Activated T-cell treated with anti-CD3 and anti-CD28 coated beads for 1 hour (primary cell): ENCODE results near the gene STAC.
"Not testable (repeated sequence)": the region's sequence is repeated elsewhere in the genome, so short reads cannot be mapped to it uniquely, and the experiment has no call there.

Experiments used
- DNase-seq: peaks from one replicate; pipeline ENCODE4 v3.0.0-alpha.2; 2020; ENCODE audit warnings: low read depth

STAC gene

GRCh38 chr3:36416599-36416998 is 36.3 kb downstream of the STAC start:
- no peak for DNase-seq

GRCh38 chr3:36417237-36417636 is 36.9 kb downstream of the STAC start:
- no peak for DNase-seq

DNA sequence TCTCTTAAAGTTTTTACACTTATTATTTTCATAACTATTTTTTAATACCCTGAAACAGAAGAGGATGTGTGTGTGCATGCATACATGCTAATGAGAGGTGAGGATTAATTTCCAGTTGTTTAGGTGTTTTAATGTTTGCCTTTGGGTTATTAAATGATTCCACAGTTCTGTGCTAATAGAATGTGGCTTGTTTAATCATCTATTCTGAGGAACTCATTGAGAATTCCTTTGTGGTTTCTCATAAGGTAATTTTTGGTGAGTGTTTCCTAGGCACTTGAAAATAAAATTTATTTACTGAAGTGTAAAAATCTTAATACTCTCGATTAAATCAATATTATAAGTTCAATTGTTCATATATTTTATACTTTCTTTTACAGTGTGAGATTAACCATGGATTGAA is 38.0 kb downstream of the STAC start:
- DNase-seq = no peak

- no peak for DNase-seq
Measured at GRCh38 chr3:36428445-36428844, 48.1 kb downstream of the STAC start.

DNA sequence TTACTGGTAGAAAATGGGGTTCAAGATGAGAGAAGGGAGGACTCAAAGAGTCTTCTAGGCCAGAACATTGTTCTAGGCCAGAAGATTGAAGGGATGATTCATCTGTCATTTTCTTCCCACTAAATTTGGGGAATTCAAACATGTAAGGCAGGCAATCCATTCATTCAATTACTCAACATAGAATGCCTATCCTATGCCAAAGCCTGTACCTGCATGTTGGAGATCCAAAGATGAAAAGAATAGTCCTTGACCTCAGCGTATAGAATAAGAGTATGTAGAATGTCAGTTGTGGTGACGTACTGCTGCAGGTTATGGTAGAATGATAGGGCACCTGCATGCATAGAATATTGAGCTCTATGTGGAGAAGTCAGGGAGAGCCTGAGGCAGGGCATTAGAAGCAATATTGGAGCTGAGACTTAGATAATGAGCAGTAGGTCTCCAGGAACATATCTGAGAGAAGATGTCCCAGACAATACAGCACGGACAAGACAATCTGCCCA is 49.7 kb downstream of the STAC start:
- DNase-seq = no peak

- DNase-seq = no peak
Measured at GRCh38 chr3:36433511-36433910, 53.2 kb downstream of the STAC start.

DNA sequence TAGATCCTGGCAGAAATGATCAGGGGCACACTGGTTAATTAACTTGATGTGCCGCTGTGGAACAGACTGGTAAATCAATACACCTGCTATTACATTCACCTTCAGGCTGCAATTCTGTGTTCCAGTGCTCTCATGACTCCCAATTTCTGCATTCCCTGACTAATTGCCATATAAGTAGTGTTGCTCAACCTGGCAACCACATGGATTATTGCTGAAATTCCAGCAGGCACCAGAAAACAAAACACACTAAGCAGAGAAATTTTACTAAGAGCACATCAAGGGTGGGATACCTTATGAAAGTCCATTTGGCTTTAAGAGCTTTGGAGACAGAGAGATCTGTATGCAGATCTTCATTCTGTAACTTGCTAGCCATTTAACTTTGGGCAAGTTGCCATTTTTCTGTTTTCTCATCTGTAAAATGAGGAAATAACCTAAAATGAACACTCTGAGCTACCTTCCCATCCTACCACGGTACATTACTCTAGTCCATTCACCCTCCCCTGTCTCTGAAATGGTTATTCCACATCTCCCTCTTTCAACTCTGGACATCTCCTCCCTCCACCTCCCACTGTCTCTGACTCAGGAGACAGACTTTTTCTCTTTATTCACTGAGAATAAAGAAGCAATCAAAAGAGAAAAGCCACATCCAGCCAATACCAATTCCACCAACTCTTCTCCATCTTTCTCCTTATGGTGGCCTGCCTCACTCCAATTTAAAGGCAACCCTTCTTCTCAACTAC is 54.6 kb downstream of the STAC start:
- DNase-seq = no peak

DNA sequence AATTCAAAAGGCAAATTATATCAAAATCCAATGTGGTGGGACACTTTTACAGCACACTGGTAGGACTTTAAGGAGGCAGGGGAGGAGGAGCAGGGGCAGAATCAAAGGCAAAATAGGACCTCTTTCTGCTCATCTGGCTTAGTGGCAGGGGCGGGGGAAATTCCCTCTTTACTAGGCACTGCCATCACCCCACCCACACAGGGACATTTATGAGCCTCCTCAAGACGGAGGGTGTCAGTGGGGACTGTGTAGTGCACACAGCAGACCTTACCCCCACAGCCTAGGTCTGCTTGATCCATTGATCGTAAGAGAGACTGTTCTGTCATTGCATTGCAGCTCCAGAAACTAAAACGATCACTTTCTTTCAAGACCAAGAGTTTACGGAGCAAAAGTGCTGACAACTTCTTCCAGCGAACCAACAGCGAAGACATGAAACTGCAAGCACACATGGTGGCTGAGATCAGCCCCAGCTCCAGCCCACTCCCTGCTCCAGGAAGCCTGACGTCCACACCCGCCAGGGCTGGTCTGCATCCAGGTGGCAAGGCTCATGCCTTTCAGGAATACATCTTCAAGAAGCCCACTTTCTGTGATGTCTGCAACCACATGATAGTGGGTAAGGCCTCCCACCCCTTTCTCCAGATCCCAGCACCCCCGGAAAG is 62.9 kb downstream of the STAC start:
- DNase-seq = no peak

GRCh38 chr3:36444909-36445308 is 64.6 kb downstream of the STAC start:
- no peak for DNase-seq

GRCh38 chr3:36446276-36446675 is 66.0 kb downstream of the STAC start:
- no peak for DNase-seq

DNA sequence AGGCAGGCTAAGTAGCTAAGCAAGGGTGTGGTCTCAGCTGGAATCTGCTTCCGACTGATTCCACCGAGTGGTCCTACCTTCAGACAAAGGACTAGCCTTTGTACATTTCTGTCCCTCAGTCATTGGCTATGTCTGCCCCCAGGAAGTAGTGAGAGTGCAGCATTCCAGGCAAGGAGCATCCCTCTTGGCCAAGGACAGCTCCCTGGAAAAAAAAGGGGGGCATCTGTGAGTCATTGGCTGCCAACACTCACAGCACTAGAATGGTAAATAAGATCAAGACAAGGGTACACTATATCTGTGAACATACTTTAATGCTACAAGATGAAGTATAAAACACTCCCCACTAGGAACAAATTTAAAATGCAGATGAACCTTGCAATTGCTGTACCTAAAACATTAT is 66.8 kb downstream of the STAC start:
- no peak for DNase-seq

DNA sequence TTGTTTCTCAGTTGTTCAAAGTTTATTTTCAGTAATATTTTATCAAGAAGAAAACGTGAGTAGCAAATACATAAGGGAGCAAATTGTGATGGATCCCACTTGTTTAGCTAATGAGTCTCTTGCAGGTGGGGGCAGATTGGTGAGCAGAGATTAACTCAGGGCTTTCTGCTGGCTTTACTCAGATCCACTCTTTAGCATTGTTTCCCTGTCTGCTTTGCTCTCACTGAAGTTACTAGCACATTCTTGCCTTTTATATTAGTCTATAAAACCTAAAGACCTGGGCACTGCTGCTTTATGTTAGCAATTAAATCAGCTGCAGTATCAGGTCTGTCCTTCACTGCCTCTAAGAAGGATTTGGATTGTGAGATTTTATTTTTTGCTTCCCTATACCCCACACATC is 71.5 kb downstream of the STAC start:
- DNase-seq = no peak

- DNase-seq = not testable (repeated sequence)
Measured at GRCh38 chr3:36453213-36453612, 72.9 kb downstream of the STAC start.

GRCh38 chr3:36453896-36454295 is 73.6 kb downstream of the STAC start:
- DNase-seq = not testable (repeated sequence)

DNA sequence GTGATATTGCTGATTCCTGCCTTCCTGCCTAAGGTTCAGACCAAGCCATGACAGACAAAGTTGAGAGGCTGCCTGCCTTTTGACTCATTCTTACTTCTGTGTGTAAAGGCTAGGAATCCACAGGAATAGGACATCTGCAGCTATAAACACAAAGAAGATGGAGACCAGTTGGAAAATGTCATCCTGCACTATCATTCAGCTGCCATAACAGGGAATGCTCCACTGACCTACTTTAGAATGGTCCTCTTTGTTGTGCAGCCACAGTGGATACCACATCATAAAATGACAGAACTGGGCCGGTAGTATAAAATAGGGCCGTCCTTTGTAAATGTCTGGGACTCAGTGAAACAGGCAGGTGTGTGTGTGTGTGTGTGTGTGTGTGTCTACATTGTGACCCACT is 75.1 kb downstream of the STAC start:
- no peak for DNase-seq

- no peak for DNase-seq
Measured at GRCh38 chr3:36456784-36457183, 76.5 kb downstream of the STAC start.

- no peak for DNase-seq
Measured at GRCh38 chr3:36457667-36458066, 77.4 kb downstream of the STAC start.

GRCh38 chr3:36459177-36459576 is 78.9 kb downstream of the STAC start:
- no peak for DNase-seq

GRCh38 chr3:36461597-36461996 is 81.3 kb downstream of the STAC start:
- no peak for DNase-seq

- not testable (repeated sequence) for DNase-seq
Measured at GRCh38 chr3:36472045-36472444, 91.7 kb downstream of the STAC start.

DNA sequence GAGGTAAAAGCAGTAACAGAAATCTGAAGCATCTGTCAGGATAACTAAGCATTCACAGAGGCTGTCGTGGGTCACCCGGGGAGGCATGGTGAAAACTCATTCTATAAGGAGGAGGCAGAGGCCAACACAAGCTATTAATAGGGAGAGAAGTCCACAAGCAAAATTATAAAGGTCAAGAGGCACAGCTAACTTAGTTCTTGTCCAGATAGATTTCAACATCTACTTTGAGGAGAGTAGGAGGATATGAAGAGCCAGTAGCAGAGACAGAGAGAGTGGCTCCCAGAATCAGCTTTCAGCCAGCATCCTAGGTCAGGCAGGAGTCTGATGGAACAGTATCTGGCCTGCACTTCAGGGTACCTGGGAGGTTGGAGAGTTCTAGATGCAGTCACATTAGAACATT is 95.3 kb downstream of the STAC start:
- DNase-seq = no peak

DNA sequence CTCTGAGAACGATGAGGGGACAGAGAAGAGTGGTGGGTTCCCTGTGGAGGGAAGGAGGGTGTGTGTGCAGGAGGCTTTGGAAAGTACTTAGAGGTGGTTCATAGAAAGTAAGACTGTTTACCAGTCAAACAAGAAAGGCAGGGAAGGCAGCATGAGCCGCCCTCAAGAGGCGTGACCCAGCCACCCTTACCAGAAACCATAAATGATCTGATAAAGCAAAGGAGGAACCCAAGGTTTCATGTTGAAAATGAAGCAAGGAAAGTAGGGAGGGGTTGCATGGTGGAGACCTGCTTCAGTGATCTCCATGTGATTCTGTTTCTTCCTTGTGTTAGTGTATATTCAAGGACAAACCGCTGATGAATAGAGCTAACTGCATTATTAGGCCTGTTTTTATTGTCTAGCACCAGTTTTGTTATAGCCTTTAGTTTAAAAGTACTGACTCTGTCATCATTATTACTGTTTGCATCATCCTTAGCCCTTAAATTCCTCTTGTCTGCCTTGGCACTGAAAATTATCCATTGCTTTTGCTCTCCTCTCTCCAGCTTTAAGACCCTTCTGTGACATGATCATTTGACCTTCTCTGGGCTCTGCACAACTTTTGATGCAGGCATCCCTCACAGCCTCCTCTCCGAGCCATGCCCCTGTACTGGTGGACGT is 96.1 kb downstream of the STAC start:
- DNase-seq = no peak

GRCh38 chr3:36477655-36478054 is 97.4 kb downstream of the STAC start:
- DNase-seq = no peak
